ENCODE results near the gene QSOX2.

Gene QSOX2

GRCh38 chr9:136235171-136235570, 10.4 kb downstream of the QSOX2 start:
- POLR2A ChIA-PET = no interaction called here
- TF ChIP-seq, protein P1, sequence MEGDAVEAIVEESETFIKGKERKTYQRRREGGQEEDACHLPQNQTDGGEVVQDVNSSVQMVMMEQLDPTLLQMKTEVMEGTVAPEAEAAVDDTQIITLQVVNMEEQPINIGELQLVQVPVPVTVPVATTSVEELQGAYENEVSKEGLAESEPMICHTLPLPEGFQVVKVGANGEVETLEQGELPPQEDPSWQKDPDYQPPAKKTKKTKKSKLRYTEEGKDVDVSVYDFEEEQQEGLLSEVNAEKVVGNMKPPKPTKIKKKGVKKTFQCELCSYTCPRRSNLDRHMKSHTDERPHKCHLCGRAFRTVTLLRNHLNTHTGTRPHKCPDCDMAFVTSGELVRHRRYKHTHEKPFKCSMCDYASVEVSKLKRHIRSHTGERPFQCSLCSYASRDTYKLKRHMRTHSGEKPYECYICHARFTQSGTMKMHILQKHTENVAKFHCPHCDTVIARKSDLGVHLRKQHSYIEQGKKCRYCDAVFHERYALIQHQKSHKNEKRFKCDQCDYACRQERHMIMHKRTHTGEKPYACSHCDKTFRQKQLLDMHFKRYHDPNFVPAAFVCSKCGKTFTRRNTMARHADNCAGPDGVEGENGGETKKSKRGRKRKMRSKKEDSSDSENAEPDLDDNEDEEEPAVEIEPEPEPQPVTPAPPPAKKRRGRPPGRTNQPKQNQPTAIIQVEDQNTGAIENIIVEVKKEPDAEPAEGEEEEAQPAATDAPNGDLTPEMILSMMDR (IDR thresholded peaks at IDR 0.05; ENCODE audit: control extremely low read depth, extremely low read depth, low read depth, missing control alignments) = no peak
- CTCF ChIA-PET = interaction anchor here (1.1 to 1.3 kb wide), 2 partner anchors 10 to 20 kb away, joined by 3 to 7 read pairs; no protein-coding TSS in a partner anchor
- no peak for DNase-seq (ENCODE audit: extremely low spot score)

- ChIA-PET POLR2A (interaction anchor here (0.7 kb wide), 1 partner anchor 1092 kb away, joined by 3 read pairs; no protein-coding TSS in a partner anchor), CTCF (no interaction called here)
- TF ChIP-seq, protein P1 (IDR thresholded peaks at IDR 0.05; ENCODE audit: control extremely low read depth, extremely low read depth, low read depth, missing control alignments) = no peak
- no peak for DNase-seq (ENCODE audit: extremely low spot score)
Observed at GRCh38 chr9:136234597-136234996, 11.0 kb downstream of the QSOX2 start.

DNA sequence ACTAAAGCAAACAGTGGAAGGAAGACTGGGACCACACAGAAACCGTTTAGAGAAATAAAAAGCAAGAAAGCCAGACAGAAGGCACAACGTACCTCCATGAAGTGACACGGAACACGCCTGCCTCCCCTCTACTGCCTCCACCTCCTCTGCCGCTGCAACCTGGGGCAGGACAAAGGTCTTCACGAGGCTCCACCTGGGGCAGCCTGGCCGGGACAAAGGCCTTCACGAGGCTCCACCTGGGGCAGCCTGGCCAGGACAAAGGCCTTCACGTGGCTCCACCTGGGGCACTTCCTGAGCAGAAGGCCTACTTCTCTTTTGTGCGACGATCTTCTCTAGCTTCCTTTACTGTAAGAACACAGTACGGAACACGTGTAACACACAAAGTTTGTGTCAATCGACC, 11.7 kb downstream of the QSOX2 start:
- TF ChIP-seq, protein P1 (IDR thresholded peaks at IDR 0.05; ENCODE audit: control extremely low read depth, extremely low read depth, low read depth, missing control alignments) = no peak
- ChIA-PET CTCF (no interaction called here), POLR2A (interaction anchor here (0.7 kb wide), 1 partner anchor 1093 kb away, joined by 3 read pairs; no protein-coding TSS in a partner anchor)
- DNase-seq (ENCODE audit: extremely low spot score) = no peak

GRCh38 chr9:136233411-136233810, 12.2 kb downstream of the QSOX2 start:
- no peak for DNase-seq (ENCODE audit: extremely low spot score)
- ChIA-PET CTCF (no interaction called here), POLR2A (no interaction called here)
- TF ChIP-seq, protein P1 (IDR thresholded peaks at IDR 0.05; ENCODE audit: control extremely low read depth, extremely low read depth, low read depth, missing control alignments) = no peak

- no peak for DNase-seq (ENCODE audit: extremely low spot score)
- POLR2A ChIA-PET = no interaction called here
- TF ChIP-seq, protein P1 (IDR thresholded peaks at IDR 0.05; ENCODE audit: control extremely low read depth, extremely low read depth, low read depth, missing control alignments) = no peak
- CTCF ChIA-PET = no interaction called here
Observed at GRCh38 chr9:136232969-136233368, 12.6 kb downstream of the QSOX2 start.

- POLR2A ChIA-PET = no interaction called here
Observed at GRCh38 chr9:136231478-136232297, 13.9 kb downstream of the QSOX2 start.

More at GRCh38 chr9:136231478-136232297, 13.9 kb downstream of the QSOX2 start:
- CTCF ChIA-PET = no interaction called here
- TF ChIP-seq, protein P1 (IDR thresholded peaks at IDR 0.05; ENCODE audit: control extremely low read depth, extremely low read depth, low read depth, missing control alignments) = no peak
- DNase-seq (ENCODE audit: extremely low spot score) = no peak

Measured in GM10248 (cell line).